AG09309 (cell line): ENCODE data around the gene GGCT.
"Not testable (repeated sequence)": the region's sequence is repeated elsewhere in the genome, so short reads cannot be mapped to it uniquely, and the experiment has no call there.

Experiments used
- DNase-seq: peaks from one replicate; pipeline ENCODE4 v3.0.0-alpha.2; 2010; ENCODE audit warnings: low read depth
- H3K4me3 ChIP-seq: 2 replicates; pipeline ENCODE4 v1.5.1; 2011; ENCODE audit warnings: mild to moderate bottlenecking, low read depth, low read length, moderate library complexity; ENCODE audit not compliant: control insufficient read depth
- CTCF ChIP-seq: IDR thresholded peaks from 2 replicates; pipeline ENCODE4 v1.5.1; 2011; ENCODE audit warnings: mild to moderate bottlenecking, low read depth, low read length, inconsistent platforms; ENCODE audit not compliant: insufficient read depth, control insufficient read depth; ENCODE audit errors: missing control alignments

GGCT gene

GRCh38 chr7:30510124-30511075 lies 5.8 kb upstream of the GGCT start:
- H3K4me3 ChIP-seq, result no peak overlapping the region
- TF ChIP-seq CTCF, result peak; percentile 77
- no peak for DNase-seq

- H3K4me3 ChIP-seq, DNase-seq: not testable (repeated sequence)
Observed at GRCh38 chr7:30509171-30509857, 4.7 kb upstream of the GGCT start.

- not testable (repeated sequence) for DNase-seq
Observed at GRCh38 chr7:30507346-30507900, 2.8 kb upstream of the GGCT start.

GRCh38 chr7:30505174-30505697 lies 607 bp upstream of the GGCT start:
- DNase-seq, result no peak
- peak overlapping the region; percentile 91 for H3K4me3 ChIP-seq
- TF ChIP-seq CTCF, result no peak

More at GRCh38 chr7:30507346-30507900, 2.8 kb upstream of the GGCT start:
- not testable (repeated sequence) for H3K4me3 ChIP-seq

- TF ChIP-seq CTCF, result no peak
- peak overlapping the region; percentile 91 for H3K4me3 ChIP-seq
- DNase-seq, result no peak
Observed at GRCh38 chr7:30503274-30504212, 1.1 kb downstream of the GGCT start.

- DNase-seq, result no peak
- no peak overlapping the region for H3K4me3 ChIP-seq
Observed at GRCh38 chr7:30502470-30503251, 2.0 kb downstream of the GGCT start.

More at GRCh38 chr7:30502470-30503251, 2.0 kb downstream of the GGCT start:
- TF ChIP-seq CTCF, result no peak
